GM12878 (cell line): Measurements from ENCODE around the gene SLFN14. TPM values are rescaled to one million over a fixed set of nuclear protein-coding genes. Genes with fewer than 3 reads are reported as not detected.
"Not testable (repeated sequence)": the region's sequence is repeated elsewhere in the genome, so short reads cannot be mapped to it uniquely, and the experiment has no call there.

Experiments
- ATAC-seq: fragments of 200-7000 bp; cut with Tn5 transposase; 3 replicates; pipeline ENCODE4 v1.9.1; 2020; ENCODE audit warnings: mild to moderate bottlenecking, moderate library complexity
- BruUV-seq: library from RNA; stranded (reverse); fragments of 400-500 nt; replicated peaks from 2 replicates; lab custom pipeline; 2021; lab: Mats Ljungman, UMichigan
- CTCF ChIA-PET: fragments of 300-600 bp; sonication (Branson Sonifier 250); formaldehyde crosslinking; extraction: SDS; loops from one replicate; lab custom pipeline; 2021; ENCODE audit warnings: inconsistent platforms; lab: Yijun Ruan, JAX
- POLR2A ChIA-PET: fragments of 350-600 bp; formaldehyde crosslinking; extraction: SDS; loops from one replicate; lab custom pipeline; 2021; ENCODE audit warnings: inconsistent platforms; lab: Charles Lee
- RAD21 ChIA-PET: fragments of 300-600 bp; sonication (Branson Sonifier 250); formaldehyde crosslinking; loops from one replicate; lab custom pipeline; 2023; ENCODE audit warnings: antibody characterized with exemption; ENCODE audit not compliant: unreplicated experiment; lab: Charles Lee
- SMC1A ChIA-PET: fragments of 300-600 bp; sonication (Branson Sonifier 250); formaldehyde crosslinking; loops from one replicate; lab custom pipeline; 2023; ENCODE audit not compliant: unreplicated experiment, uncharacterized antibody; lab: Charles Lee
- DNase-seq: peaks from one replicate; pipeline ENCODE4 v3.0.0-alpha.2; 2011; ENCODE audit warnings: low read depth, low spot score
- FAIRE-seq: peaks from 3 replicates; lab custom pipeline; 2011; peaks lifted over from hg19 to GRCh38; lab: Jason Lieb, UNC
- H2AFZ ChIP-seq: 2 replicates; pipeline ENCODE4 v1.6.0; 2011; ENCODE audit warnings: low read depth, low read length, control low read depth; ENCODE audit not compliant: control insufficient read depth
- H3K27ac ChIP-seq: 2 replicates; pipeline ENCODE4 v1.5.1; 2011; ENCODE audit warnings: control low read depth; ENCODE audit not compliant: control insufficient read depth, insufficient read depth
- H3K27me3 ChIP-seq, 2 experiments: replicated peaks in 1 of 2; 2 replicates each; pipeline versions ENCODE4 v1.6.0 to v1.6.1; 2011; ENCODE audit warnings: low read length in 1 of 2; ENCODE audit not compliant: control insufficient read depth in 2 of 2, insufficient read depth in 2 of 2
- H3K36me3 ChIP-seq, 2 experiments: 2 replicates each; pipeline ENCODE4 v1.5.1; 2011; ENCODE audit warnings: low read length in 1 of 2; ENCODE audit not compliant: control insufficient read depth in 2 of 2, insufficient read depth in 2 of 2
- H3K4me1 ChIP-seq: 2 replicates; pipeline ENCODE4 v1.6.1; 2011; ENCODE audit warnings: mild to moderate bottlenecking, low read length, moderate library complexity, mixed read lengths; ENCODE audit not compliant: control insufficient read depth, insufficient read depth
- H3K4me2 ChIP-seq: 2 replicates; pipeline ENCODE4 v1.6.0; 2011; ENCODE audit warnings: control low read depth; ENCODE audit not compliant: control insufficient read depth, insufficient read depth
- H3K4me3 ChIP-seq: fragments of 200-600 bp; sonication (generic); 2 replicates; pipeline ENCODE4 v1.5.1; 2016
- H3K79me2 ChIP-seq: 2 replicates; pipeline ENCODE4 v1.6.0; 2011; ENCODE audit warnings: low read length; ENCODE audit not compliant: control insufficient read depth, insufficient read depth
- H3K9ac ChIP-seq: 2 replicates; pipeline ENCODE4 v1.8.0; 2011; ENCODE audit warnings: low read length, control low read depth, mixed read lengths; ENCODE audit not compliant: control insufficient read depth, insufficient read depth
- H3K9me3 ChIP-seq: replicated peaks from 3 replicates; pipeline ENCODE4 v1.5.1; 2011; ENCODE audit warnings: mild to moderate bottlenecking, low read length; ENCODE audit not compliant: control insufficient read depth, insufficient read depth
- H4K20me1 ChIP-seq: 2 replicates; pipeline ENCODE4 v1.6.0; 2011; ENCODE audit not compliant: control insufficient read depth, insufficient read depth
- BCLAF1 ChIP-seq: fragments of 450-650 bp; IDR thresholded peaks from 2 replicates; pipeline ENCODE4 v1.6.1; 2017; ENCODE audit warnings: antibody characterized with exemption, mild to moderate bottlenecking, moderate library complexity
- NFYB ChIP-seq: IDR thresholded peaks from 2 replicates; pipeline ENCODE4 v1.6.1; 2011; ENCODE audit warnings: low read depth, mild to moderate bottlenecking, low read length, improper control_type of control experiment, moderate library complexity; ENCODE audit not compliant: insufficient read depth
- ZBED1 ChIP-seq: IDR thresholded peaks from 2 replicates; pipeline ENCODE4 v1.6.1; 2016; ENCODE audit warnings: borderline replicate concordance
- whole genome bisulfite sequencing: methylation state at CpG from one replicate; pipeline ENCODE4 v1.1.6; 2016; ENCODE audit warnings: low lambda C conversion rate; ENCODE audit not compliant: insufficient replicate concordance, insufficient coverage; ENCODE audit errors: missing lambda C conversion rate; 5-methylcytosine and 5-hydroxymethylcytosine counted together
- in situ Hi-C: fragments of 300-500 bp; cut with MboI; formaldehyde crosslinking; loops from 9 replicates; pipeline ENCODE4 v1.14.3; 2018; ENCODE audit warnings: mixed read lengths
- intact Hi-C: fragments of 100-400 bp; cut with micrococcal nuclease; formaldehyde crosslinking; loops from one replicate; pipeline ENCODE4 v1.14.2; 2022; ENCODE audit not compliant: unreplicated experiment
- polyA plus RNA-seq, 11 experiments: library from polyadenylated mRNA; depleted of rRNA in 4 of 11; unstranded in 6 of 11; stranded (reverse) in 5 of 11; fragments of >200 nt; fragmentation: Nextera tagmentation in 4 of 11; fragmentation: Illumina TruSeq in 1 of 11; extraction: Ambion mirVana in 4 of 11; extraction: Trizol in 1 of 11; gene quantifications; 1 replicate in 1 of 11; 2 replicates in 10 of 11; pipeline versions ENCODE4 v1.2.1 to v1.2.3, GENCODE V29; 2011 to 2016; ENCODE audit warnings: inconsistent platforms in 2 of 11, missing spikeins in 2 of 11, low read depth in 1 of 11
- total RNA-seq, 4 experiments: library from RNA; depleted of rRNA in 3 of 4; stranded (reverse); fragments of >200 nt in 3 of 4; fragmentation: Illumina TruSeq in 1 of 4; extraction: Trizol in 1 of 4; gene quantifications; 2 replicates each; pipeline versions ENCODE4 v1.2.1 to v1.2.3, GENCODE V29; 2013 to 2021

The SLFN14 gene
- total and polyA plus RNA-seq, 10 of the 15 experiments (the other 5 are each of a cell fraction or from before 2014, with no cell fraction given) = 0.06 to 0.11 (median 0.06) TPM; not detected in 7

- TF ChIP-seq BCLAF1 (no peak), NFYB (no peak), ZBED1 (no peak)
Measured at GRCh38 chr17:35529866-35530265, 30.8 kb downstream of the SLFN14 start (continued).

GRCh38 chr17:35529326-35529725 lies 31.3 kb downstream of the SLFN14 start:
- ChIA-PET POLR2A (interaction anchor here (0.7 kb wide), 1 partner anchor 8 kb away, joined by 7 read pairs; no protein-coding TSS in a partner anchor), CTCF (interaction anchor here (1.4 to 16.4 kb wide), 2 partner anchors 216 to 218 kb away, joined by 3 to 321 read pairs; no protein-coding TSS in a partner anchor)
- H3K4me1 ChIP-seq, H4K20me1 ChIP-seq, SMC1A ChIA-PET, H3K9ac ChIP-seq, H3K9me3 ChIP-seq, ATAC-seq, H3K27me3 ChIP-seq, FAIRE-seq, BruUV-seq, H2AFZ ChIP-seq, in situ Hi-C loops, H3K4me2 ChIP-seq, RAD21 ChIA-PET, H3K4me3 ChIP-seq, H3K36me3 ChIP-seq, intact Hi-C loops, DNase-seq, H3K27ac ChIP-seq: not testable (repeated sequence)
- peaks cover 49% of the 10 kb centered on the region for H3K79me2 ChIP-seq
- 80% methylated on average over 1 of the region's 1 CpG for WGBS
